K562 (cell line): ENCODE measurements around the gene PPAN. TPM values are rescaled to one million over a fixed set of nuclear protein-coding genes. Genes with fewer than 3 reads are reported as not detected.

Source experiments
- BDP1 ChIP-seq: IDR thresholded peaks from 3 replicates; pipeline ENCODE4 v1.6.1; 2011; ENCODE audit not compliant: insufficient read length, insufficient read depth
- CBX2 ChIP-seq: fragments of 200-600 bp; sonication (generic); IDR thresholded peaks from one replicate; pipeline ENCODE4 v1.6.1; 2012; ENCODE audit warnings: mild to moderate bottlenecking, low read length, inconsistent platforms; ENCODE audit not compliant: insufficient read depth, poor library complexity, severe bottlenecking
- CHD7 ChIP-seq: fragments of 200-600 bp; sonication (generic); IDR thresholded peaks from one replicate; pipeline ENCODE4 v1.6.1; 2012; ENCODE audit warnings: mild to moderate bottlenecking, low read depth, low read length, inconsistent platforms
- DIDO1 ChIP-seq: fragments of 450-650 bp; IDR thresholded peaks from 2 replicates; pipeline ENCODE4 v1.6.1; 2016; ENCODE audit warnings: low read depth, missing biosample characterization, missing genetic modification characterization
- FOS ChIP-seq: IDR thresholded peaks from 3 replicates; pipeline ENCODE4 v1.6.1; 2011; ENCODE audit not compliant: insufficient read length; ENCODE audit errors: extremely low read depth
- MAZ ChIP-seq, 2 experiments: fragments of 450-650 bp in 1 of 2; sonication (generic) in 1 of 2; formaldehyde crosslinking; IDR thresholded peaks in 1 of 2; conservative IDR thresholded peaks in 1 of 2; 2 replicates each; pipeline versions ENCODE4 v1.4.0 to v1.5.0; 2020; ENCODE audit warnings: mild to moderate bottlenecking in 1 of 2, missing genetic modification reagents in 1 of 2
- MBD1 ChIP-seq: fragments of 250-450 bp; sonication (Bioruptor Pico); IDR thresholded peaks from 2 replicates; pipeline ENCODE4 v1.8.0; 2022; ENCODE audit warnings: inconsistent platforms
- MCM2 ChIP-seq: fragments of 450-650 bp; IDR thresholded peaks from 2 replicates; pipeline ENCODE4 v1.6.1; 2017; ENCODE audit warnings: low read depth, mild to moderate bottlenecking
- POU5F1 ChIP-seq: fragments of 150-350 bp; IDR thresholded peaks from 2 replicates; pipeline ENCODE4 v1.6.1; 2014; ENCODE audit warnings: borderline replicate concordance, low read length, low read depth, mild to moderate bottlenecking; ENCODE audit not compliant: partially characterized antibody
- TEAD2 ChIP-seq: fragments of 450-650 bp; IDR thresholded peaks from 2 replicates; pipeline ENCODE4 v1.6.1; 2016; ENCODE audit warnings: missing genetic modification characterization, control low read depth, missing compliant biosample characterization
- ZNF197 ChIP-seq: fragments of 200-800 bp; sonication (Bioruptor generic); IDR thresholded peaks from 2 replicates; pipeline ENCODE4 v1.6.1; 2016; ENCODE audit warnings: low read depth, missing genetic modification characterization, missing compliant biosample characterization
- ZNF280B ChIP-seq: fragments of 250-450 bp; sonication (Bioruptor Pico); IDR thresholded peaks from 2 replicates; pipeline ENCODE4 v1.5.1; 2021; ENCODE audit warnings: mild to moderate bottlenecking
- ZNF79 ChIP-seq: fragments of 250-450 bp; sonication (Bioruptor Pico); IDR thresholded peaks from 2 replicates; pipeline ENCODE4 v1.4.0; 2020; ENCODE audit warnings: low read depth, mild to moderate bottlenecking, moderate library complexity
- polyA plus RNA-seq, 8 experiments: library from polyadenylated mRNA; depleted of rRNA in 4 of 8; stranded (reverse) in 5 of 8; unstranded in 3 of 8; fragments of >200 nt; fragmentation: Nextera tagmentation in 2 of 8; fragmentation: Illumina TruSeq in 1 of 8; extraction: Ambion mirVana in 2 of 8; extraction: Trizol in 1 of 8; gene quantifications; 2 replicates each; pipeline versions ENCODE4 v1.2.1 to v1.2.3, GENCODE V29; 2011 to 2014; ENCODE audit warnings: inconsistent platforms in 1 of 8, missing spikeins in 1 of 8
- total RNA-seq, 7 experiments: library from RNA; depleted of rRNA in 6 of 7; stranded (reverse); fragments of >200 nt in 6 of 7; fragmentation: Illumina TruSeq in 2 of 7; extraction: Trizol in 2 of 7; gene quantifications; 2 replicates each; pipeline versions ENCODE4 v1.2.1 to v1.2.3, GENCODE V29; 2011 to 2021; ENCODE audit warnings: low replicate concordance in 1 of 7

Gene PPAN
- total and polyA plus RNA-seq, 9 of the 15 experiments (the other 6 are each of a cell fraction or from before 2014, with no cell fraction given), result 2.2 to 129 (median 59.1) TPM

GRCh38 chr19:10112895-10113591, 6.9 kb downstream of the PPAN start (continued):
- TF ChIP-seq CHD7 (no peak), MAZ (CRISPR knock-in tag; conservative IDR thresholded peaks at IDR 0.05 in 1 of 2, IDR thresholded peaks at IDR 0.05 in 1 of 2) (peak; percentile 51 to 69; a peak in 3 of 4 replicates), MCM2 (no peak), FOS (no peak), MBD1 (no peak), POU5F1 (no peak), ZNF280B (CRISPR knock-in tag) (no peak), ZNF79 (no peak), ZNF197 (CRISPR knock-in tag) (no peak), DIDO1 (tag) (no peak), CBX2 (no peak), BDP1 (no peak), TEAD2 (no peak)
